HL-60/S4 (cell line): ENCODE results near the gene C10orf105.

ENCODE experiments used
- in situ Hi-C: fragments of 300-500 bp; cut with MboI; formaldehyde crosslinking; loops from 2 replicates; pipeline ENCODE4 v1.14.3; 2022; ENCODE audit warnings: low sequenced_read_pairs

Gene C10orf105

DNA sequence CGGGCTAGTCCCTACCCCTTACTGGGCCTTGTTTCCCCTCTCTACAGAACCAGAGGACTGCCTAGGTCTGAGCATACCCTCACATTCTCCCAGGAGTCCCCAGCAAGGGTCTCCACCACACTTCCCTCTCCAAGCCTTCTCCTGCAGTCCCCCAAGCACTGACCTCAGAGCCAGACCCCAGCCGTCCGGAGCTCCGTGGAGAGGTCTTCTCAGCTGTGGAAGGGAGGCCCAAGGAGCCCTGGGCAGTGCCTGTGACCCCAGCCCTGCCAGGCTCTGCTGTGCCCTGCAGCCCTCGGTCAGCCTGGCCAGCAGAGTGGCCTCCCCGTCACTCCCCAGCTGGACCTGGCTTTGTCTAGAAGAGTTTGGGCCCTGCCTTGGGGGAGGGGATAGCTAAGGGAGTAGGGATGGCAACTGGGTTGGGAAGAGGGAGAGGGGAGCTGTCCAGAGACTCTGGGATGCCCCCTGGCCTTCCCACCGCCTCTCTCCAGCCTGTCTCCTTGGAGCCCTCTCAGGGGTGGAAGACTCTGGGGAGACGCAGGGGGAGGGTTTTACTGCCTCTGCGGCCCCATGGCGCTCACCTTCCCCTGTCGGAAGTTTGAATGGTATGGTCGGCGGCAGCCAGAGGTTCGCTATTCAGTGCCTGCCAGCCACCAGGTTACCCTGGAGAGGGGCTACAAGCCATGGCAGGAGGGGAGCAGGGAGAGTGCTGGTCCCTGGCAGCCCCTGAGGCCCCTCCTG lies at the start of gene C10orf105:
C10orf105 (minus strand) TSS at position 315 of the 738 bp plus-strand sequence. CDS start 3,441 bp downstream, outside the sequence.
- in situ Hi-C loops, result no loop called here

DNA sequence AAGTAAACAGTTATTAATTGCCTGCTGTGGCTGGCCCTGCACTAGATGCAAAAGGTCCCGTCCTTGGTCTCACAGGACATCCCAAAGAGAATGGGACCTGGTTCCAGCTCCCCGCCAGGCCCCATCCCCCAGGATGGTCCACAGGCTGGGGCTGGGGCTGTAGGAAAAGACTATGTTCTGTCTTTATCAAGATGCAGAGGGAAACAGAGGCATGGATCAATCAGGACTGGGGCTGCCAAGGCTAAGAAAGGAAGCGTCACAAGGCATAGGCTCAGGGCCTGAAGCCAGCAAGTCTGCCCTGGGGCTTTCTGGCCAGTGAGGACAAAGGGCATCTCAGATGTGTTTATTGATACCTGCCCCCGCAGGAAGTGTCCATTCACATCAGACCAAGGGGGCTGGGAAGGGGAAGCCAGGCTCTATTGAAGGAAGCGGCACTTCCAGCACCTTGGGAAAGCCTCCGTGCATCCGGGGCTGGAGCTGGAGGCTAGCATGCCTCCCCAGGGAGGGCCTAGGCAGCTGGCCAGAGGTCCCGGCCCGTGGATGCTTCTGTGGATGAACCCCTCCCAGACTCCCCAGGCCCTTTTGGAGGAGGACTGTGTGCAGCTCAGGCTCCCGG lies 48.0 kb upstream of the C10orf105 start:
- in situ Hi-C loops, result no loop called here

DNA sequence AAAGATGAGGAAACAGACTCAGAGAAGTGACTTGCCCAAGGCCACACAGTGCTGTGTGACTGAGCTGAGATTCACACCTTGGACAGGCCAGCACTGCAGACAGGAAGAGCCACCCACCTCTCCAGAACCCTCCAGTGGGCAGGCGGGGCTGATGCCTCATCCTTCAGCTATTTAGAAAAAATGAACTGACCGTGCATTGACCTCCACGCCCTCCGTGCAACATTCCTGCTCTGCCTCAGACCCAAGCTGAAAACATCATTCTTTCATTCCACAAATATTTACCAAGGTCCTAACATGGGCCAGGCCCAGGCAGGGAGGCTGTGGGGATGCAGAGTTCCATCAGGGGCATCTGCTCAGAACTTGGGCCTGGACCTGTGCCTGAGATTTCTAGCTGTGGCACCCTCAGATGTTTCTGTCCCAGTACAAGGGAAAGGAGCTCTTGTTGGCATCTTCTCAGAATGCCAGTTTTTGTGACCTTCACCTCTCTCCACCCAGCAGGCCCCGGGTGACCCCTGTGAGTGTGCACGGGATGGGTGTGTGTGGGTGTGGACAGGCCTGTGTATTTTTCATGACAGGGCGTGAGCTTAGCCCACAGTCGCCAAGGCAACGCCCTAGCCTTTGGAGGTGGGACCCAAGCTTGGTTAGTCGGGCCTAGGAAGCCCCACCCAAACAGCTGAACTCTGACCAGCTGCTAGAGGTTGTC lies 47.3 kb upstream of the C10orf105 start:
- in situ Hi-C loops, result no loop called here

DNA sequence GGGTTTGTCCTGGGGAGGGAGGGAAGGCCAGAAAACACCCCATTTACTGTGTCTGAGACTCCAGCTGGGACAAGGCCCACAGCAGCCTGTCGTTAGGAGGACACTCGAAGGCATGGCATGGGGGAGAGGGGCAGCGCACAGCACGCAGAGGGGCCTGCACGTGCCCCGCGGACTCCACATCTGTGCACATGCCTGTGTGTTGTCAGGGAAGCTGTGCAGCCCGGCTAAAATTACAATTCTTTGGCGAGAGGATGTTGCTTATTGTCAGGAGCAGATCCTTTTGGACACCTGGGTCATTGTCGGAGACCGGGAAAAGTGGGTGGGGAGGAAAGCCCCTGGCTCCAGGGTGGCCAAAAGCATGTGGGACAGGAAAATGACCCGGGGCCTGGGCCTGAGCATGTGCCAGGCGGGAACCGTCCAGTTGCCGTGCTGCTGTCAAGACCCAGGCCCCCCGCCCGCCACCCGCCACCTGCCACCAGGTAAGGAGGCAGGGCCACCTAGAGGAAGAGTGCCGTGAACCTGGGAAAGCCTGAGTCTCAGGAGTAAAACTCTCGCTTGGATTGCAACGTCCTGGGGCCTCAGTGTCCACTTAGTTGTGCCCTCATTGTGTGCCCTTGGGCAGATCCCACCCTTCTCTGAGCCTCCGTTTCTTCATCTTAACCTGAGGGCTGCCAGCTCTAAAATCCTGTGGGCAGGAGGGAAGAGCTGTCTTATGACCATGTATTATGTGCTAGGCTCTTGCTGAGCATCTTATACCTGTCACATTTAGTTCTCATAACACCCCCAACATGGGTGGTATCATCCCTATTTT lies 46.5 kb upstream of the C10orf105 start:
- in situ Hi-C loops, result no loop called here

DNA sequence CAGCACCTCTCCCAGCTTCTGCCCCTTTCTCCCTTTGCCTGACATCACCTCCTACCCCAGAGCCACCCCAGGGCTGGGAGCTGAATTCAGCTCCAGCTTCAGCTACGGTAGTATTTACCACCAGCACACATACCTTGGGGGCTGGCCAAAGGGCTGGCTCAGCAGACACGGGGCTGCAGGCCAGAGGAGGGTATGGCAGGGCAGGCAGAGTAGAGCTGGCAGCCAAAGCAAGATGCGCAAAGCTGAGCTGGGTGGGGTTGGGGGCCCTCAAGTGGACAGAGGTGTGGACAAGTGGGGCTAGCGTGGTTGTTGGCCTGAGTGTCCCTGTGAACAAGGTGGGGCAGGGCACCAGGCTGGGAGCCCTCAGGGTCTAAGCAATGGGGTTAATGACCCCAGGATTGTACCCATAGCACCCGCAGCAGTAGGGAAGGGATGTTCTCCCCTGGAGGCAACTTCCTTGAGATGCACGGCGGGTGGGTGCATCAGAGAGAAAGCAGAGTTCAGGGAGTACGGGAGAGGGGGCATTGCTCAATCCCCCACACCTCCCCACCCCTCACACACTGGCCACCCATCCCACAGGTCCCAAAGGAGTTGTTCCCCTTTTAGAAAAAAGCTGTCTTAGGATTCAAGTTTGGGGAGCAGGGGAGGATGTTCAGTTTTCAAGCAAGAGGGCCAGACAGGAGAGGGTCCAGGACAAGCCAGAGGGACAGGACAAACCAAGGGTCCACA lies 45.8 kb upstream of the C10orf105 start:
- in situ Hi-C loops, result no loop called here

GRCh38 chr10:71763352-71764127 lies 44.0 kb upstream of the C10orf105 start:
- in situ Hi-C loops, result no loop called here

- in situ Hi-C loops, result no loop called here
These were observed 42.7 kb upstream of the C10orf105 start for GRCh38 chr10:71762324-71762723.

DNA sequence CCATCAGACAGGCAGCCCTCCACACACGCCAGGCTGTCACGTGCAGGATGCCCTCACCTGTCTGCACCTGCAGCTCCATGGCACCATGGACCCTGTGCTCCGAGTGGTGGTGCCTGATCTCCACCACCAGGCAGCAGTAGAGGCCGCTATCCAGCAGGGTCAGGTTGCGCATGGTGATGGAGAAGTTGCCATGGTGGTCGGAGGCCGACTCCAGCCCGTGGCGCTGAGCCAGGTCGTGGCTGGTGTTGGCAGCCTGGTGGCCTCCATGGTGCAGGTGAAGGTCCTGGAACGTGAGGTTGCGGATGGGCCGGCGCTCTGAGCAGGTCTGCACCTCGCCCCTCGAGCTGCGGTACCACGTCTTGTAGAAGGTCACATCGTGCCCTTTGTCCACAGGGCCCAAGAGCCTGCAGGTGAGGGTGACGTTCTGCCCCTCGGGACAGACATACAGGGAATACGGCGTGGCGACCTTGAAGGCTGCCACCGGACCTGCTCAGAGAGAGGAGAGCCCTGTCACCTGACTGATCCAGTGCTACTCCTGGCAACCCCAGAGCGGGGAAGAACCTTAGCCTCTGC lies 42.0 kb upstream of the C10orf105 start:
- in situ Hi-C loops, result no loop called here

GRCh38 chr10:71761105-71761511 lies 41.5 kb upstream of the C10orf105 start:
- in situ Hi-C loops, result no loop called here

- in situ Hi-C loops, result no loop called here
These were observed 37.9 kb upstream of the C10orf105 start for GRCh38 chr10:71757399-71757922.

DNA sequence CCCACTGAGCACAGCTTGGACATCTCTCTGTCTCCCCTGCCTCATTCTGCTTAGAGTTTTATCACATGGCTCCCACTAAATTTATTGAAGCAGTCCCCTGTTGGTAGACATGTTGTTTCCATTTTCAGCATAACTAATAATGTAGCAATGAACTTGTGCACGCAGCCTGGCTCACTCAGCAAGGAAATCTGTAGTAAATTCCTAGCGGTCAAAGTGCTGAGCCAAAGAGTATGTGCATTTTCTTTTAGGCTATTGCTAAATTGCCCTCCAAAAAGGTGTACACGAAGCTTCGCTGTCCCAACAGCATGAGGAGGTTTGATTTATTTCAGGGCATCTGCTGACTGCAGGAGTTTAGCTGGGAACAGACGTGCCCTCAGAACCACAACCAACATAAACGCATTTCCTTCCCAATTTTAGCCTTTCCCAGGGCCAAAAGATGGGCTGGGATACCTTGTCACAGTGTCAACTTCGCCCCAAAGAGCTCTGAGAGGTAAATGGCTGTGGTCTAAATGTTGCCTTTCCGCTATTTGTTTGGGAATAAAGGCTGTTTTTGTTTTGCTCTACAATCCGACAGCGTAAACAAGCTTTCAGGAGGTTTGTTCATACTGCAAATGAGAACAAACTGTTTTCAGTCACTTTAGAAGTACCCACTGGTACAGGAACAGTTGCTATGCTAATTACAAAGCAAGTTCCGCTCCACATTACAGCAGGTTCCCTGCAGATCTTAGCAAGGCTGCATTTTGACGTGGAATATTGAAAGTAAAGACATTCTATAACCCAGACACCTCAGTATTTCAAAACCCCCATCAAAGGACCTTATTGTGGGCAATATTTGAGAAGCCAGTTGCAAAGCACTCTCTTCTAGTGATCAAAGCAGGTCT lies 37.0 kb upstream of the C10orf105 start:
- in situ Hi-C loops, result no loop called here

- in situ Hi-C loops, result no loop called here
These were observed 35.8 kb upstream of the C10orf105 start for GRCh38 chr10:71755179-71755879.

- in situ Hi-C loops, result no loop called here
These were observed 35.0 kb upstream of the C10orf105 start for GRCh38 chr10:71754562-71754961.

- in situ Hi-C loops, result no loop called here
These were observed 34.5 kb upstream of the C10orf105 start for GRCh38 chr10:71753960-71754505.

- in situ Hi-C loops, result no loop called here
These were observed 33.7 kb upstream of the C10orf105 start for GRCh38 chr10:71753091-71753959.

DNA sequence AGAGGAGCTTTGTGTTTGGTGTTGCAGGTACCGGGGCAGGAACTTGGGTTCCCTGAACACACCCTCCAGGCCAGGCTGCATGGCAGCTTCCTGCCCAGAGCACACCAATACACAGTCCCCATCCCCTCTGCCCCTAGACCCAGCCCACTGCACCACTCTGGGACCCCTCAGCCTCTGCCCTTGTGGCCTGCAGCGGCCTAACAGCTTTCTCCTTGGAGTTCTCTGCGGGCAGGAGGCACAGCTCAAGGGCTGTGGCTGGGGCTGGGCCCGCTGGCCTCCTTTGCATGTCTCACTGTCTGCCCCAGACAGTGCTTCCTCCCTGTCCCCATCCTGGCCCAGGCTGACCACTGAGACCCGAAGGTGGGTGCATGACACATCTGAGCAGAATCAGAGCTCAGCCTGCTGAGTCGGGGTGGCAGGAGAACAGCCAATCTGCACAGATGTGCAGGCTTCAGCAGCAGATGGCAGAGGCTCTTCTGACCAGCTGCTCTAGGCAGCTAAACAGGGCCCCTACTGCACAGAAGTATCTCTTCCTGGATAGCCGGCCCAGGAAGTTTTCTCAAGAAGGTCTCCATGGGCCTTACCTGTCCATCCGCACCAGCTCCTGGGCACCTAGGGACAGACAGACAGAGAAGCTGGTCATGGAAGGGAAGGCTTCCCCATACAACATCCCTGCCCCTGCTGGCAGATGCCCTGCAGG lies 33.0 kb upstream of the C10orf105 start:
- in situ Hi-C loops, result no loop called here
